GM19351 (cell line): ENCODE measurements around the gene ERCC2.

ENCODE experiments used
- ATAC-seq: cut with Tn5 transposase; IDR thresholded peaks from one replicate; pipeline ENCODE4 v1.9.1; 2021; ENCODE audit warnings: mild to moderate bottlenecking, moderate library complexity; ENCODE audit not compliant: unreplicated experiment

ERCC2 gene

DNA sequence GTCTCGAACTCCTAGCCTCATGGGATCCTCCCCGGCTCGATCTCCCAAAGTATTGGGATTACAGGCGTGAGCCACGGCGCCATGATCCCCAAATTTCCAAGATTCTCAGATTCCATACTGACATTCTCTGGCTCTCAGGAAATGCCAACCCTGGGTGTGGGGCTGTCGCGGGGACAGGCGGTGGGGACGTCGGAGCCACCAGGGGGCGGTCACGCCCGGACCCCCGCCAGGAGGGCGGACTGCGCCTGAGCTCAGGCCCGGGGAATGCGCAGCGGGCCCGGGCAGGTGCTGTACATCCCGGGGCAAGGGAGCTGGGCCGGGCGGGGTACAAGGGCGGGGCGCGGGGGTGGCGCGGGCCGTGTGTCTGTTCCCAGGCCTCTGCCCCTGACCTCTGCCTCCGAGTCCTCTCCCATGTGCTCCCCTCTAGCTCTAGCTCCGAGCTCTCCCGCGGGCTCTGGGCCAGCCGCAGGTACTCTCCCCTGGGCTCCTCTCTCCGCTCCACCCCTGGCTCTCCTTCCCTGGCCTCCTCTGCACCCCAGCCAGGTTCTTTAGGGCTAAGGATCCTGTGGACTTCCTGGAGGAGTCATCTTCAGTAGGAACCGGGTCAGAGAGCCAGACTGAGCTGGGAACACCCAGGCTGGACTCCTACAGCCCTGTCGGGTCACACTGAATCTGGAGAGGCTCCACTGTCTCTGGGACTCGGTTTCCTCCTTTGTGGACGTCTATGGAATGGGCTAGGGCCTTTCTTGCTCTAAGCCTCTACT is 32.1 kb upstream of the ERCC2 start:
- ATAC-seq: no peak

DNA sequence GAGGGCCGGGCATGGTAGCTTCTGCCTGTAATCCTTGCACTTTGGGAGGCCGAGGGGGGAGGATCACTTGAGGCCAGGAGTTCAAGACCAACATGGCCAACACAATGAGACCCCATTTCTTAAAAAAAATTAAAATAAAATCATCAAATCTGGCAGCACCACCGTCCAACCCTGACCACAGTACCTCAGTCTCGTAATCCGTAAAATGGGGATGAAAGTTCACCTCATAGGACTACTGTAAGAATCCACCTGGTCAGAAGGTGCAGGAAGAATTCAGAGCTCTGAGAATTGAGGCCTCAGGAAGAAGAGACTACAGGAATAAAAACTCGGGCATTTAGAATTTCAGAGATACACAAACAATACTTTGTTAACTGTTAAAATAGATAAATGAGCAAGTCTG is 31.4 kb upstream of the ERCC2 start:
- ATAC-seq: no peak

DNA sequence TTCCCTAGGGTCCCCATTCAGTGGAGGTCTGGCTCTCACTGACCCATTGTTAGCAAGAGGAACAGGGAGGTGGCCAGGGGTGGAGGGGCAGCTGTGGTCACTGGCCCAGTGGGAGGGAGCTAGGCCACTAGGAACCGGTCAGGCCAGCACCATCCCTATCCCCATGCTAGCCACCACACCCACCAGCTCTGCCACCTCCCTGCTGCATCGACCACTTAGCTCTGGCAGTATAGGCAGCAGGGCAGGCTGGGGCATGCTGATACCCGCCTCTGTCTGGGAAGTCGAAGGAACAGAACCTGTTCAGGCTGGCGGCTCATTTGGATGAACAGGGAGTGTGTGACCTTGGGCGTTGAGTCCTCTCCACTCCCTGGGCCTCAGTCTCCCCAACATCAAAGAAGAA is 29.8 kb upstream of the ERCC2 start:
- ATAC-seq: no peak

DNA sequence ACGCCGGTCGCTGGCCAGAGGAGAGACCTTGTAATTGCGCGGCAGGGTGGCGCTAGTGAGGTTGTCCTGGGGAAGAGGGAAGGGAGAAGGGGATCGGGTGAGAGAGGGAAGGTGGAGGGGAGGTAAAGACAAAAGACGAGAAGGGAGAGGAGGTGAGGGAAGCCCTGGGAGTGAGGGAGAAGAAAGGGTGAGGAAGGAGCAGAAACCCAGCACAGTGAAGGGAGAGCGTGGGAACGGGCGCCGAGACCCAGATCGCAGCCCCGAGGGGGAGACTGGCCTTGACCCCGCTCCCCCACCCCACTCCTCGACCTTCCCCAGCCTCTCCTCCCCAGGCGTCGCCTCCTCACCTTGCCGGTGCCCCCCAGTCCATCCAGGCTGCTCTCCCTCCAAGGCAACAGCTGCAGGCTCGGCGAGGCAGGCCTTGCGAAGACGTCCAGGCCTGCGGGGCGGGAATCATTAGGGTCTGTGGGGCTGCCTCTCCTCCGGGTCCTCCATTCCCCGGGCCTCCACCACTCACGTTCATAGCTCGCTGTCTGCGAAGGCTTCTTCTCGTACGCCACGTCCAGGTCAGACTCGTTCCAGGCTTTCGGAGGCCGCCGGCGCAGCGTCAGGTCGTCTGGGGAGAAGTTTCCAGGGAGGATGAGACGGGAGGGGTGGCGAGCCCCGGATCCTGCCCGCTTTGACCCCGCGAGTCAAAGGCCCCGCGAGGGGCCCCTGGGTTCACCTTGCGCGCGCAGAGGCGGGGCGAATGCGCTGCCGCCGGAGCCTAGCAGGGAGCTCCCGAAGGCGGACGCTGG is 25.6 kb upstream of the ERCC2 start:
- ATAC-seq: no peak

DNA sequence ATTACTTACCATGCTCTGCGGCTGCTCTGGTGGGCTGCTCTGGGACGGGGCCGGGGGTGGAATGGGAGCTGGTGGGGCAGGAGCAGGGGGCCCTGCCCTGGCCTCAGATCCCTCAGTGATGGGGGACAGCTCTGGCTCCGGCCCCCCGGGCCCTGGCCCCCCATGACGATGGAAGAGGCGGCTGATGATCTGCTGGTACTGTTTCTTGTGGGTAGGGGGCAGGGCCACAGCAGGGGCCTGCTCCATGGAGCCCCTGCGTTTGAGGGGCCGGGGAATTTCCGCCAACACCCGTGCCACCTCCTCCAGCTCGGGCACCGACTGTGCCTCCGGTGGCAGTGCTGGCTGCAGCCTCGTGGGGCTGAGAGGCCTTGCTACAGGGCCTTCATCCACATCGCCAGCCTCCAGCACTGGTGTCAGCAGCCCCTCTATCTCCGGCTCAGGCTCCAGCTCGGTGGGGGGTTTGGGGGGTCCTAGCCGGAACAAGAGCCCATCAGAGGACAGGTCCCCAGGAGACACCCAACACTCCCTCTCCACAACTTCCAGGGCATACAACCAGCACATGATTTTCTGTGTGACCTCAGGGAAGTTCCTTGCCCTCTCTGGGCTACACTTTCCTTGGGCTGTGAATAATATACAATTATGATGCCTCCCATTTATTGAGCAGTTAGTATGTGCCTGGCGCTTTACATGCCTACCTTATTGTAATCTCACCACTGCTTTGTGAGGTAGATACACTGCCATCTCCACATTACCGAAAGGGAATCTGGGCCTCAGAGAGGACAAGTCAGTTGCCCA is 21.7 kb upstream of the ERCC2 start:
- no peak for ATAC-seq

DNA sequence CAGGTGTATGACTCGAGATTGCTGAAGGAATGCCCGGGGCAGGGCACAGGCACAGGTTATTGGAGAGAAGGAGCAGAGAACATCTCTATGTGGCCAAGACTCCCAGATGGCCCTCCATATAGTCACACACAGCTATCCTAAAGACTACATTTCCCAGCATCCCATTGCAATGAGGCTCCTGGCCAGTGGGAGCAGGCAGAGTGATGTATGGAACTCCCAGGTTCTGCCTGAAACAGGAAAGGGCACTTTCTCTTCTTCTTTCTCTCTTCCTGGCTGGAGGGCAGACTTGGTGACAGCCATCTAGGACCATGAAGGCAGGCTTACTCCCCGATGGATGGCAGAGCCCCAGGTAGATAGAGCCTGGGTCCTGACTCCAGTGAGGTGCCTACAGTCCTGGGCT is 21.0 kb upstream of the ERCC2 start:
- ATAC-seq: no peak

DNA sequence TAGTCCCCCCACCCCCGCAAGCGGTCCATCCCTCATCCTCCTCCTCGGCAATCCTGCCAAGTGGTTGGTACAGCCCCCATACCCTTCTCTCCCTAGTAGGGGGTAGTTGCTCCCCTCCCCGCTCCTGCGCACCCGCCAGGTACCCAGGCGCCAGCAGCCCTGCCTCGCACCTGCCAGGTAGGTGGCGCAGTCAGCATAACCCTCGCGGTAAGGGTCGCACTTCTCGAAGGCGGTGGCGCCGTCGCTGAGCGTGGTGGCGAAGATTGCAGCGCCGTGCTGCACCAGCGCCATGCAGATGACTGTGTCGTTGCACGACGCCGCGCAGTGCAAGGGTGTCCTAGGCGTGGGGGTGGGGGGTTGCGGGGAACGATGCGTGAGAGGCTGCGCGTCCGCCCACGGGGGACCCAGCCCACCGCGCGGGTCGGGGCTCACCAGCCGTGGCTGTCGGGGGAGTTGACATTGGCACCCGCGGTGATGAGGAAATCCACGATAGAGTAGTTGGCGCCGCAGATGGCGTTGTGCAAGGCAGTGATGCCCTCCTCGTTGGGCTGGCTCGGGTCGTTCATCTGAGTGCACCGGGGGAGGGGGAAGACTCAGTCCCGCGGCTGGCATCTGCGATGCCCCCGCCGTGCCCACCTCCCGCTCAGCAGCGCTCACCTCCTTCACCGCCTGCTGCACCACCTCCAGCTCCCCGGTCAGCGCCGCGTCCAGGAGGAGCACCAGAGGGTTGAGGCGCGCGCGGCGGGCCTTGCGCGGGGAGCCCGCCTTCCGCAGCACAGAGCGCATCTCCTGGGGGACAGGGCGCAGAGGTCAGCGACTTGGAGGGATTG is 15.2 kb upstream of the ERCC2 start:
- no peak for ATAC-seq

DNA sequence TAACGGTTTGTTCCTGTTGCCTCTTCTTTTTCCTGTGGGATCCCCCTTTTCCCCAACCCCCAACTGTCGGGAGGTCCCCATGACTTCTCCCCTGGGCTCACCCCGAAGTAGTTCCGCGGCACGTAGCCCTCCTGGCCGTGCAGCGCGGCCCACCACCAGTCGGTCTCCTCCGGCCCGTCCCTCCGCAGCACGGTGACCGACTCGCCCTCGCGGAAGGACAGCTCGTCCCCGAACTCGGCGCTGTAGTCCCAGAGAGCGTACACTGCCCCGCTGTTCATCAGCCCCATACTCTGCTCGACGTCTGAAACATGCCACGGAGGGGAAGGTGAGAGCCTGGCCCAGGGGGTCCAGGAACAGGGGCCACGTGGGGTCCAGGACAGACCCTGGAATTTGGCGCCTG is 12.1 kb upstream of the ERCC2 start:
- ATAC-seq: no peak

DNA sequence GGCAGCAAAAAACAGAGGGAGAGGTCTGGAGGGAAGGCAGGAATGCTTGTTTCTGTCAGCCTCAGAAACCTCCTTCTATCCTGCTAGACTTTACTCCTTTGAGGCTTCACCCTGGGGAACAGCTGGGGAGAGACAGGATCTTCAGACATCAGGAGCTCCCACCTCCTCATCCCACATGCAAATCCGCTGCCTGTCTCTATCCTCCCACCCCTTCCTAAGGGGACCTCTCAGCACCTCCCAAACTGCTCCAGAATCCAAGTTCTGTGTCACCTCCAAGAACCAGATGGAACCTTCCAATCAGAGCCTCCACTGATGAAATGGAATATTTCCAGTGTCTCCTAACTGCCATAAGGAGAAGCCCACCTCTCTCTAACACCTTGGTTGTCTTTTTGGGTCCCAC is 9.7 kb upstream of the ERCC2 start:
- ATAC-seq: no peak

DNA sequence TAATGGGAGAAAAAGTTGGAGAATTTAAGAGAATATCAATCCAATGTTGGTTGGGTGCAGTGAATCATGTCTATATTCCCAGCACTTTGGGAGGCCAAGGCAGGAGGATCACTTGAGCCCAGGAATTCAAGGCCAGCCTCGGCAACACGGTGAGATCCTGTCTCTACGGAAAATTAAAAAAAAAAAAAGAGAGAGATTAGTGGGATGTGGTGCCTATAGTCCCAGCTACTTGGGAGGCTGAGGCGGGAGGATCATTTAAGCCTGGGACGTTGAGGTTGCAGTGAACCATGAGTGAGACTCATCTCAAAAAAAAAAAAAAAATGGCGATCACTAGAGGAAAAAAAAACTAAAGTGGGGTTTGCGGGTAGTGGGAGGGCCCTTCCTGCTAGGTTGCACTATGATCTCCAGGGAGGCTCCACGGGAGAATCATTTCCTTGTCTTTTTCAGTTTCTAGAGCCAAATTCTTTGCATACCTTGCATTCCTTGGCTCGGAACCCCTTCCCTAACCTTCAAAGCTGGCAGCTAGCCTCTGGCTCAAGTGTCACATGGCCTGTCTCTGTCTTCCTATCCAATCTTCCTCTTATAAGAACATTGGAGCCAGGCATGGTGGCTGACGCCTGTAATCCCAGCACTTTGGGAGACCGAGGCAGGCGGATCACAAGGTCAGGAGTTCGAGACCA is 5.8 kb upstream of the ERCC2 start:
- ATAC-seq: no peak

DNA sequence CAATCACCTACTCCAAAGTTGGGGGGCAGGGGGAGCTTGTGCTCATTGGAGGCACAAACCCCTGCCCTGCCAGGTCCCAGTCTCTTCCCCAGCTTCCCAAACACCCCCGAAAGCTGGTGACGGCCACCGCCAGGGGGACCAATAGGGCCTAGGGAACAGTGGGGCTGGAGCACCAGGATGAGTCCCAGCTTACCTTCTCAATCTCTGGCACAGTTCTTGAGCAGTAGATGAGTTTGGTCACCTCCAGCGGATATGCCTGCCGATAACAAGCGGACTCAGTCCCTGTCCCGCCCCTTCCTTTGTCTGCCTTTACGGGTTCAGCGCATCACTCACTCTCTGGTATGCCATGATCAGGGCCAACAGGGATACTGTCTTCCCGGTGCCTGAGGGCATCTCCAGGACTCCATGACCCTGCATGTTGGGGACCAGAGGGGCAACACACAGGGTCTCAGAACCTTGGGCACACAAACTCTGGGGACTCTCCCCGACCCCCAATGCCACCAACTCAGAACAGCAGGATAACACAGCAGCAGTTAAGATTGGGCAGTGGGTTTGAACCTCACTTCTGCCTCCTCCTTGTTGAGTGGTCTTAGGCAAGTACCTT is 1.5 kb downstream of the ERCC2 start:
- ATAC-seq: no peak

DNA sequence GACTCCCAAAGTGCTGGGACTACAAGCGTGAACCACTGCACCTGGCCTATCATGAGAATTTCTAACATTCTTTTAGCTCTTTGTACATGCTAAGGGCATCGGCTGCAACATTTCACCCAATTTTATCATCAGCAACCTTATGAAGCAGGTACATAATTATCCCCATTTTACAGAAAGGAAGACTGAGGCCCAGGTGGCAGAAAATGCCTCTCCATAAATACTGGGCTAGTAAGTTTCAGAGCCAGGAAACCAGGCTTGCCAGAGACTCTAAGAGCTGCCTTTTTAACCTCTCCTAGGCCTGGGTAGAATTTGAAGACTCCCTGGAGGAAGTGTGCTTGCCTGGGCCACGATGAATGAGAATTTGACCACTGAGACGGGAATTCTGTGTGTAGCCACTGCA is 2.2 kb downstream of the ERCC2 start:
- no peak for ATAC-seq

DNA sequence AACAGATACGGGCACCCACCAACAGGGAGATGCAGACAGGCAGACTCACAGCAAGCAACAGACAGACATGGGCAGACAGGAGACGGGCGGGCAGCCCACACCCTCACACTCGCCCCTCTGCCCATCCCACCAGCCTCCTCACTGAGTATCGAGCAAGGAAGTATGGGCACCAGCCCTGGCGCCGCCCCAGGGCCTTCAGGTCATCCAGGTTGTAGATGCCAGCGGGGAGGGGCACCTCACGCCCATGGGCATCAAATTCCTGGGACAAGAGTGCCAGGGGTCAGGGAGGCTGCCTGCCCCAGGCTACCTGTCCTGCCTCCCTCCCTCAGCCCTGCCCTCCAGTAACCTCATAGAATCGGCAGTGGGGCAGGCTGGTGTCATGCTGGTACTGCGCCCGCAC is 5.7 kb downstream of the ERCC2 start:
- no peak for ATAC-seq

DNA sequence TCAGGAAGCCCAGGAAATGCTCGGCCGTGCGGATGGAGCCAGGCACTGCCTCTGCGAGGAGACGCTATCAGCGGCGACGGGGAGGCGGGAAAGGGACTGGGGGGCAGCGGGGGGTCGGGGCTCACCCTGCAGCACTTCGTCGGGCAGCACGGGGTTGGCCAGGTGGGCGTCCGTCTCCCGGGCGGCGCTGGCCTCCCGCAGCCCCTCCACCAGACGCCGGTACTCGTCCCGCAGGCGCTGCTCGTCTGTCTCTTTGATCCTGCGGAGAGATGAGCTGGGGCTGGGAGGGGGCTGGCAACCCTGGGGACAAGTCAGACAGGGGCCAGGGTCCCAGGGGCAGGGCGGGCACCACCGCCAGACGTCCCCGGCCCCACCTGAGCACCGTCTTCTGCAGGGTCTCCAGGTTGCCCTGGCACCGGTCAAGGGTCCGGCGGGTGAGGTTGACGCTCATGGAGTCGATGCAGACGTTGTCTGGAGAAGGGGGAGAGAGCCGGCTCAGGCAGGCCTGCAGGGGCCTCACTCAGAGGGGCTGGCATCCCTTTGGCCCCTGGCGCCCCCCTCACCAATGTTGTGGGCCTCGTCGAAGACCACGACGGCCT is 6.4 kb downstream of the ERCC2 start:
- no peak for ATAC-seq

DNA sequence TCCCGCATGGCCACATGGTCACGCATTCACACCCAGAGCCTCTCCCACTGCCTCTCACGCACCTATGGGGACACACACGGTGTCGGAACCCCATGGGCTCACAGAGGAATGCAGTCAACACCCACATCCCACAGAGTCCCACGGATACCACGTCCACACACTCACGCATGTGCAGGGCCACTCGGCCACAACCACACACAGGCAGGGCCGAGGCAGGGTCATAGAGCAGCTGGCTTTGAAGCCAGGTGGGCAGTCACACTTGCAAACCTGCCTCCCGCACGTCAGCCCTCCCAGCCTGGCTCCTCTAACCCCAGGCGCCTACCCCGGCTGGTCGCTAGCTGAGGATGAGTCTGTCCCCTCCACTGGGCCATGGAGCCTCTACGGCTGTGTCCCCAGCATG is 8.1 kb downstream of the ERCC2 start:
- no peak for ATAC-seq

DNA sequence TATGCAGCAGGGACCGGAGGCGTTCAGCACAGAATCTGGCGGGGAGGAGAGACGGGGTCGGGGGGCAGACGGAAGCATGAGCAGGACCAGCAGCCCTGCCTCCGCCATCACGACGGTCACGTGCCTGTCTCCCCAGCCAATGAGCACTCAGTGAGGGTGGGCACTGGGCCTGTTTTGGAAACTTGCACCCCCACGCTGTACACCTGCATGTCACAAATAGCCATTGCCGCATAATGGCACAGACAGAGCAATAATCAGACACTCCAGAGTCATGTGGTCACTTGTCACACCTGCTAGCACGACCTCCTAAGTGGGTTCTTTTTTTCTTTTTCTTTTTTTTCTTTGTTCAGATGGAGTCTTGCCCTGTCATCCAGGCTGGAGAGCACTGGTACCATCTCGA is 8.8 kb downstream of the ERCC2 start:
- ATAC-seq: no peak

DNA sequence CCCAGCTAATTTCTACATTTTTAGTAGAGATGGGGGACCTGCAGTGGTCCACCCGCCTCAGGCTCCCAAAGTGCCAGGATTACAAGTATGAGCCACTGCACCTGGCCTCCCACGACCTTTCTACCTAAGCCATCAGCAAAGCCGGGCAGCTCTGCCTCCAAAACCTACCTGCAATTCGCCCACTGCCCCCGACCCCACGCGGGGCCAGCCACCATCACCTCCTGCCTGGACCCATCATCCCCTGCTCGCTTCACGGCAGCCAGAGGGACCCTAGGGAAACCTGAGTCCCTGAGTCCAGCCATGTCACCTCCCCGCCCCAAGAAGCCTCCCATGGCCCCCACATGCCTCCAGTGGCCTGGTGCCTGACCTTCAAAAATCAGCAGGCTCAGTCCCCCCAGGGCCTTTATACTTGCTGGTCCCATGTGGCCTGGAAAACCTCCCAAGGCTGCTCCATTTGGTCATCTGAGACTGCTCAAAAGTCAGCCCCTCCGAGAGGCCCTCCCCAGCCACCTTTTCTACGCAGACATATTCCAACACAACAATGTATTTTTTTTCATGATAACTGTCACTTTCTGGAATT is 12.1 kb downstream of the ERCC2 start:
- ATAC-seq: no peak

DNA sequence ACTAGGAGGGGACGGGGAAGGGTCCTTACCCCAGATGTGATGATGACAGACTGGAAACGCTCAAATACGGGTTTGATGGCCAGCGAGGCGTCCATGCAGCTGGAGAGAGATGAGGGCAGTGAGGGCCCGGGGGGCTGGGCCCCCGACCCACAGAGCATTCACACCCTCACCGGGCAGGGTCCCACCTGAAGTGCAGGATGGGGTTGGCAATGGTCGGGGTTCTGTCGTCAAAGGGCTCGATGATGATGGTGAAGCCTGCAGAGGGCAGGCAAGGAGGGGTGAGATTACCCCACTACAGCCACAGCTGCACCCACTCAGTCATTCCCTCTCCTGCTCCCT is 13.0 kb downstream of the ERCC2 start:
- ATAC-seq: no peak

DNA sequence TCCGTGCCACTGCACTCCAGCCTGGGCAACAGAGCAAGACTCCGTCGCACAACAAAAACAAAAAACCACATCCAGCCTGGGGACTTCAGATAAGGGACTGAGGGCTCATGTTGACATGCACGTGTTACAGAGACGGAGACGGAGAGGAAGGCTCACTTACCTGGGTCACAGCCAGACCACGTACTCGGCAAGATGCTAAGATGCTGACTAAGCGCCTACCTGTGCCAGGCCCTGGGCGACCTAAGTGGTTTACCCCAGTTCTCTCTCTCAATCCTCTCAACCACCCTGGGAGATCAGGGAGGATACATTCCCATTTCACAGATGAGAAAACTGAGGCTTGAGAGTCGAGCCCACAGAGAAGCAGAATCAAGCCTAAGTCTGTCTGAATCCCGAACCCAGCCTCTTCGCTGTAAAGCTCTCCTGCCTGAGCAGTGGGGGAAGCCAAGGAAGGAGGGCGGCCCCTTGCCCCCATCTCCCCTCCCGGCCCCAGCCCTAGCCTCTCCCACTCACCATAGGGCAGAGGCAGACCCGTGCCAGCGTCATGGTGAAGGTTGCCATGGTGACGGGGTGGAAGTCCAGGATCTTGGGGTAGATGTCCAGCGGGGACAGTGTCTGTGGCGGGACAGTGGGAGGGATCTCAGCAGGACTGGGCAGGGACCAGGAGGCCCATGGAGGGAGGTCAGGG is 13.5 kb downstream of the ERCC2 start:
- no peak for ATAC-seq
